OCI-M2 (cell line): ENCODE measurements around the gene MFRP.

Experiments used
- DNase-seq: peaks from one replicate; lab custom pipeline; 2025; ENCODE audit not compliant: unreplicated experiment; lab: John Stamatoyannopoulos, UW

Gene MFRP

GRCh38 chr11:119373059-119373920 is 26.8 kb upstream of the MFRP start:
- no peak for DNase-seq

- DNase-seq, result no peak
Observed at GRCh38 chr11:119372260-119373058, 26.0 kb upstream of the MFRP start.

GRCh38 chr11:119371778-119372182 is 25.3 kb upstream of the MFRP start:
- DNase-seq, result no peak

GRCh38 chr11:119371067-119371601 is 24.6 kb upstream of the MFRP start:
- DNase-seq, result no peak

GRCh38 chr11:119370486-119371046 is 24.1 kb upstream of the MFRP start:
- no peak for DNase-seq

GRCh38 chr11:119369132-119369925 is 22.8 kb upstream of the MFRP start:
- no peak for DNase-seq

GRCh38 chr11:119368121-119369034 is 21.9 kb upstream of the MFRP start:
- DNase-seq, result no peak

- DNase-seq, result no peak
Observed at GRCh38 chr11:119367661-119368120, 21.2 kb upstream of the MFRP start.

- no peak for DNase-seq
Observed at GRCh38 chr11:119366690-119367620, 20.4 kb upstream of the MFRP start.

GRCh38 chr11:119365071-119365591 is 18.6 kb upstream of the MFRP start:
- DNase-seq, result no peak

- no peak for DNase-seq
Observed at GRCh38 chr11:119363851-119364590, 17.5 kb upstream of the MFRP start.

- DNase-seq, result no peak
Observed at GRCh38 chr11:119363081-119363850, 16.8 kb upstream of the MFRP start.

GRCh38 chr11:119362741-119363080 is 16.2 kb upstream of the MFRP start:
- no peak for DNase-seq

GRCh38 chr11:119361941-119362725 is 15.6 kb upstream of the MFRP start:
- no peak for DNase-seq

- DNase-seq, result no peak
Observed at GRCh38 chr11:119361056-119361787, 14.7 kb upstream of the MFRP start.
